ENCODE data around the gene PRF1.

Gene PRF1

DNA sequence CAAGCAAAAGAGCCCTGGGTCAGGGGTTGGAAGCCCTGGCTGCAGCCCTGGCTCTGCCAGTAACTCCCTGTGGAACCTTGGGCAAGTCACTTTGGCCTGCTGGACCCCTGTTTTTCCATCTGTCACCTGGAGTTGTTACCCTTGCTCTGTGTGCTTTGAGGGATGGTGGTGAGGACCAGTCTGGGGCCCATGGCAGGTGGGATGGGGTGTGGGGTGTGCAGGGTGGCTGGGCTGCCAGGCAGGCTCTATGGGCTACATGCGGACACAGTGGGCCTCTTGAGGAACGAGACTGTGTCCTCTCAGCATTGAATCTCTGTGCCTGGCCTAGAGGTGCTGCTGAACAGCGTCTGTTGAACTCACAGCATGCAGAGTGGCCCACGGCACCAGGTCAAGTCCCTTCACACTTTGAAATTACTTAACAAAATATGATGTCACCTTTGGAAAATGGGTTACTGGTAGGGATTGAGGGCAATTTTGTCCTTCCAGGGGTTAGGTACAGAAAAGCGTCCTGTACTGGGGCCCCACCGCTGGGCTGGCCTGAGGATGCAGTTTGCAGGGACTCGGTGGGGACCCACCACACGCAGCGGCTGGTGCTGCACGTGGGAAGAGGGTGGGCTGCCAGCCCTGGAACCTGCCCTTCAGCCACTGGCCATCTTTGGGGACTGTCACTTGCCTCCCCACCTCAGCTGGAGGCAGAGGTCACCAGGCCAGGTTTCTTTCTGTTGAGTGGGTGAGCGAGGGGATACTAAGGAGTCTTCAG lies 45.3 kb downstream of the PRF1 start:
- DNase-seq: no peak

DNA sequence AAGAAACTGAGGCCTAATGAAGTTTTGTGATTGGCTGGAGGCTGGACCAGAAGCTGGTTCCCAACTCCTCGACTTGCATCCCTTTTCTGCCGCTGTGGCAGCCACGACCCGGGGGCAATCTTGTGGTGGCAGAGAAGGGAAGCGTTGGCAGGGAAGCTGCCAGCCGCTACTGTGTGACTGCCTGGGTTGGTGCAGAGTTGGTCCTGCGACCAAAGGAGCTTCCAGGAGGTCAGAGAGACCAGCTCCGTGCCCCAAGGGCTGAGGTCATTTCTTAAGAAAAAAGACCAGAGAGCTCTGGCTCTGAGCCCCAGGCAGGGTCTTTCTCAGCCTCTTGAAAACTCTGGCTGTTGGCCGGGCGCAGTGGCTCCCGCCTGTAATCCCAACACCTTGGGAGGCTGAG lies 47.2 kb downstream of the PRF1 start:
- DNase-seq: no peak

DNA sequence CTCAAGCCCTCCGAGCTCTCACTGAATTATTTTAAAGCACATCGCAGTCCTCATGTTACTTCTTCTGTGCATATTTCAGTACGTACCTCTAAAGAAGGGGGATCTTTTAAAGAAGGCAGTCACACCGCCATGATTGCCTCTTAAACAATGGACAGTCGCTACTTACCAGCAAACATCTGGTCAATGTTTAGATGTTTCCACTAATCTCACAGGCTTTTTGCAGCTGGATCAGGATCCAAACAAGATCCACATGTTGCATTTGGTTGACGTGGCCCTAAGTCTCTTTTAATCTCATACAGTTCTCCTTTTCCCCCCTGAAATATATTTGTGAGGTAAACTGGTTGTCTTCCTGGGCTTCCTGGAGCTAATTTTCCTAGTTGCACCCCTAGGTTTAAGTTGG lies 50.0 kb downstream of the PRF1 start:
- no peak for DNase-seq

DNA sequence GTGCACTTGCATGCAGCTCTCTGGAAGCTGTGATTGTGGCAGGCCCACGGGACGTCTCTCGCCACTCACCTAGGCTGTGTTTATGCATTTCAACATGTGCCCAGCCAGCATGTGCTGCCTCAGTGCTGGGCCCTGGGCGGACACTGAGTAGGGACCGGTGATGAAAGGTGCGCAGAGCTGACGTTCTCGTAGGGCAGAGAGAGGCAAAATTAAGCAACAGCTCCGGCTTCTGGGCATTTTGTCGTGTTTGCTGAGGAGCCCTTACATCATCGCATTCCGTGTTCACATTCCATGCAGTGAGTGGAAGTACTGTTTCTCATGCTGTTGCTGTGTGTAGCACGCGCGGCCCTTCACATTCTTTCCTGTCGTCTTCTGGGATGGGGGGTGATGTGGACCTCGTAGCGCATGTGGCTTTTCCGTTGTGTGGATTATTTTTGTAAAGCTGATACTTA lies 50.5 kb downstream of the PRF1 start:
- no peak for DNase-seq

DNA sequence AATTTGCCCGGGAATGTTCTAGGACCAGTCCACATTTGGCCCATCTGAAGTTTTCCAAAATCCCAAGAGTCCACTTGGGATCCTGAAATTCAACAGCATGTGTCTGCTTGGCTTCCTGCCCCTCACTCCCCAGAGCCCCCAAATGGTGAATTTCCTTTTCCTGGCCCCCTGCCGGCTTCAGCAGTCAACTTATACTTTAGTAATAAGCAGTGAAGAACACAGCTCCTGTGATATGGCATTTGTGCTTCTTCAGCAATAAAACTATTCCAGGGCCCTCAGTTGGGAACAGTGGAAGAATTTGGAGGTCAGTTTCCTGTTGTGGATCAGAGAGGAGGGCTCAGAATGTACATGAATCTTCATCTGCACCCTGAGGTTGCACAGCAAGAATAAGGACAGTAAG lies 51.1 kb downstream of the PRF1 start:
- no peak for DNase-seq

DNA sequence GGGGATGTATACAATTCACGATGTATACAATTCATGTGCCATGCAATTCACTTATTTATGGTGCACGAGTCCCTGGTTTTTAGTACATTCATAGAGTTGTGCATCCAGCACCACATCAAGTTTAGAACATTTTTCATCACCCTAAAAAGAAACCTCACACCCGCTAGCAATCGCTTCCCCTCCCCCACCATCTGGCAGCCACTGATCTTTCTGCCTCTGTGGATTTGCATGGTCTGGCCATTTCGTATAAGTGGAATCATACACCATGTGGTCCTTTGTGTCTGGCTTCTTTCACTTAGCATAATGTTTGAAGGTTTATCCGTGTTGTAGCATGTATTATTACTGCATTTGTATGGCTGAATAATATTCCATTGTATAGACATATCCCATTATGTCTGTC lies 52.1 kb downstream of the PRF1 start:
- DNase-seq: no peak

DNA sequence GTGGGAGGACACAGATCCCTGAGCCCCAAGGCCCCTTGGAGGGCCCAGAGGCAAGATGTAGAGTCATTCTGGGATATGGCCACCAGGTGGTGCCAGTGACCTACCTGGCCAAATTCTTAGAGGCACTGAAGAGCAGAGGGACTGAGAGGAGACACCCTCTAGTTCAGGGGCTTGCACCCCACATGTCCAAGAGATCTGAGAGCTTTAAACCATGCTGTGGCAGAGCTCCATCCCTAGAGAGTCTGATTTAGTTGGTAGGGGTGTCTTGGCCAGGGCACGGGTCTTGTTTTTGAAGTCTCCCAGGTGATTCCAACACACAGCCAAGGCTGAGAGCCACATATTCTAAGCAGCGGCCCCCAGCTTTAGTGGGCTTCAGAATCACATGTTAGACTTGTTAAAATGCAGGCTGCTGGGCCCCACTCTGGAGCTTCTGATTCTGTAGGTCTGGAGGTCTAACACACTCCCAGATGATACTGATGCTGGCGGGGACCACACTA lies 52.5 kb downstream of the PRF1 start:
- peak; percentile 73 for DNase-seq

DNA sequence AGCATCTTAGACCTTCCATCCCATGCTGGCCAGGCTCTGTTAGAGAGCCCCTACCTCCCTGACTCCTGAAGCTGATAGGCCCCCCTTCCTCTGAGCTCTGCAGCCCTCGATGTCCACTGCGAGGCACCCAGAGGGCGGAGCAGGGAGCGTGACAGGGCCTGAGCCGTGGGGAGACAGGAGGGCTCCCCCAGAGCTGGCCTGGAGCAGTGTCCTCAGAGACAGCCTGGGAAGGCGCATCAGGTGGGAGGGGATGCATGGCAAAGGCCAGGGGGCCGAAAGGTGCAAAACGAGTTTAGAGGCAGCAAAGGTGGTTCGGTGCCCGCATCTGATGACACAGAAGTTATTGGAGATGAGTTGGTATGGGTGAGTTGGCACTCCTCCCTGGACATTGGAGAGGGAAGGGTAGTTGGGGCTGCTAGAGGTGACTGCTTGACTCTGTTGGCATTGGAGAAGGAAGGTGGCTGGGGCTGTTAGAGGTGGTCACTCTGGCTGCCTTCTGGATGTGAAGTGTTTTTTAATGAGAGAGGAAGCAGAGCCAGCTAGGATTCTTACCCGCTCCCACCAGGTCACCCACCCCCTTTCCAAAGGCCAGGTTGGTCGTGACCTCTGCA lies 53.1 kb downstream of the PRF1 start:
- DNase-seq: no peak
